ENCODE results near the gene PDE11A. TPM values are rescaled to one million over a fixed set of nuclear protein-coding genes. Genes with fewer than 3 reads are reported as not detected.

Gene PDE11A
- total RNA-seq, 1 experiment from 2014 or later, result not detected

DNA sequence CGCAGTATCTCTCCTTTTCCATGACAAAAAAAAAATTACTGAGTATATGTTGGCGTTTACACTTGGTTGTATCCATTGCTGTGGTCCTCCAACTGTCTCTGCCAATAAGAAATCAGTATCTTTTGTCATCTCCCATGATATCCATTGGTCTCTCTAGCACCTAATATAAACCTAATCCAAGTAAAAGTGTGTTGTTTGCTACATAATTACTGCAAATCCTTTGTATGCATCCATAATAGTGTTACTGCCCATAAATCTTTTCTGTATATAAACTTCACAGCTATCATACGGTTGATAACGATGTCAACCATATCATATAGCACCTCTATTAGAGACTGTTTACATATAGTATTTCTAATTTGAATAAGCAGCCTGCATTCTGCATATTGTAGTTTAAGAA, 453.1 kb downstream of the PDE11A start:
- no peaks in the 10 kb centered on the region for H3K27me3 Mint-ChIP-seq (ENCODE audit: insufficient read depth, unreplicated experiment)
- H3K36me3 Mint-ChIP-seq (ENCODE audit: insufficient read depth, unreplicated experiment), result no peaks in the 10 kb centered on the region
- no TSS peak for BruUV-seq (replicated peaks)
- ChIA-PET POLR2A (no interaction called here), CTCF (no interaction called here)
- peaks cover 6% of the 10 kb centered on the region for H3K4me1 Mint-ChIP-seq (ENCODE audit: insufficient read depth, unreplicated experiment)
- peak overlapping the region; percentile 100 for H3K27ac Mint-ChIP-seq (ENCODE audit: low read depth, unreplicated experiment)
- intact Hi-C loops (cut with micrococcal nuclease), result loop anchor here (5.0 kb wide), 1 partner anchor 73 kb away; no protein-coding TSS in a partner anchor
- peak overlapping the region; percentile 91 for H3K4me3 Mint-ChIP-seq (ENCODE audit: unreplicated experiment)
- TF ChIP-seq, protein P1, sequence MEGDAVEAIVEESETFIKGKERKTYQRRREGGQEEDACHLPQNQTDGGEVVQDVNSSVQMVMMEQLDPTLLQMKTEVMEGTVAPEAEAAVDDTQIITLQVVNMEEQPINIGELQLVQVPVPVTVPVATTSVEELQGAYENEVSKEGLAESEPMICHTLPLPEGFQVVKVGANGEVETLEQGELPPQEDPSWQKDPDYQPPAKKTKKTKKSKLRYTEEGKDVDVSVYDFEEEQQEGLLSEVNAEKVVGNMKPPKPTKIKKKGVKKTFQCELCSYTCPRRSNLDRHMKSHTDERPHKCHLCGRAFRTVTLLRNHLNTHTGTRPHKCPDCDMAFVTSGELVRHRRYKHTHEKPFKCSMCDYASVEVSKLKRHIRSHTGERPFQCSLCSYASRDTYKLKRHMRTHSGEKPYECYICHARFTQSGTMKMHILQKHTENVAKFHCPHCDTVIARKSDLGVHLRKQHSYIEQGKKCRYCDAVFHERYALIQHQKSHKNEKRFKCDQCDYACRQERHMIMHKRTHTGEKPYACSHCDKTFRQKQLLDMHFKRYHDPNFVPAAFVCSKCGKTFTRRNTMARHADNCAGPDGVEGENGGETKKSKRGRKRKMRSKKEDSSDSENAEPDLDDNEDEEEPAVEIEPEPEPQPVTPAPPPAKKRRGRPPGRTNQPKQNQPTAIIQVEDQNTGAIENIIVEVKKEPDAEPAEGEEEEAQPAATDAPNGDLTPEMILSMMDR (IDR thresholded peaks at IDR 0.05; ENCODE audit: unreplicated experiment), result no peak
- no peak for DNase-seq (ENCODE audit: unreplicated experiment)
- H3K9me3 Mint-ChIP-seq (ENCODE audit: unreplicated experiment), result no peaks in the 10 kb centered on the region

DNA sequence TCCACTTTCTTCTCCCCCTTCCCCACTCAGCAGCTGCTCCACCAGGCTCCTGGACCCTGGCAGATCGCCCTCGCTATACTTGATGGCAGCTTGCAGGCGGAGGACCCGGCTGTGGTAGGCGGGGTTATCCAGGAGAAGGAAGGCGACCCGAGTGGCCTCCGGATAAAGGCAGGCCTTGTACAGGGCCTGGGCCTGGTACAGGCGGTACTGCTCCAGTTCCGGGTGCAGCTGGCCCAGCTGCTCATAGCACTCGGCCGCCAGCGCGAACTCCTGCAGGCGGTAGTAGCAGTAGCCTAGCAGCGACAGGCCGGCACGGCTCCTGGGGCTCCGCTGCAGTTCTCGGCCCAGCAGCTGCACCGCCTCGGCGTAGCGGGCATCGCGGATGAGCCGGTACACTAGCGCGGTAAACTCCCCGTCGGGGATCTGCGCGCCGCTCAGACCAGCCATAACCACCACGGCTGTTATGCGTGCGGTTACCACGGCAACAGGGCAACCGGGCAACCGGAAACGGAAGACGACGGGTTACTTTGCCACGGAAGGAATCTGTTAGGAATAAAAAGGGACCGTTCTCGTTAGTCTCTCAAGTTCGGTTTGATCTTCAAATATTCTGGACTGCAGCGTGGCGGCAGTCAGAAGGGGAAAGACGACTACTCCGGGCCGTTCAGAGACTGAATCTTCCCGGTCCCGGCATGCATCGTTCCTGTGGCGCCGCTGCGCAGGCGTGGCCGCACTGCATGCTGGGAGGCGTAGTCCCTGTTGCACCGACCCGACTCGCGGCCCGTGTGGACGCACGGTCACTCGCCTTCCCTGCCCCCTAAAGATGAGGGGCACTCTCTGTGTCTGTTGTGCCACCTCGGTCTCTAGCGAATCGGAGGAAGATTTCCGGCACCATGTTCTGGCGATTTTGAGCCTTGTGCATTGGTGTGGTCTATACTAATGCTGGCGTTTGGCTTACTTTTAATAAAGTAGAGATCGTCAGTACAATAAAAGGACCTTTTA, 454.0 kb downstream of the PDE11A start:
- peak; percentile 85 for DNase-seq (ENCODE audit: unreplicated experiment)
- TF ChIP-seq, protein P1 (IDR thresholded peaks at IDR 0.05; ENCODE audit: unreplicated experiment), result no peak
- H3K36me3 Mint-ChIP-seq (ENCODE audit: insufficient read depth, unreplicated experiment), result no peaks in the 10 kb centered on the region
- H3K27ac Mint-ChIP-seq (ENCODE audit: low read depth, unreplicated experiment), result peak overlapping the region; percentile 100
- peak overlapping the region; percentile 91 for H3K4me3 Mint-ChIP-seq (ENCODE audit: unreplicated experiment)
- CTCF ChIA-PET, result interaction anchor here (1.3 to 2.0 kb wide), 2 partner anchors 9 to 107 kb away, joined by 3 to 4 read pairs; no protein-coding TSS in a partner anchor
- TSS peak; percentile 63 for BruUV-seq (replicated peaks)
- intact Hi-C loops (cut with micrococcal nuclease), result loop anchor here (5.0 kb wide), 1 partner anchor 74 kb away; no protein-coding TSS in a partner anchor
- H3K4me1 Mint-ChIP-seq (ENCODE audit: insufficient read depth, unreplicated experiment), result peaks cover 6% of the 10 kb centered on the region
- H3K9me3 Mint-ChIP-seq (ENCODE audit: unreplicated experiment), result no peaks in the 10 kb centered on the region
- no peaks in the 10 kb centered on the region for H3K27me3 Mint-ChIP-seq (ENCODE audit: insufficient read depth, unreplicated experiment)
- POLR2A ChIA-PET, result interaction anchor here (0.7 kb wide), 2 partner anchors 199 to 660 kb away, joined by 3 to 4 read pairs; no protein-coding TSS in a partner anchor

- peak overlapping the region; percentile 100 for H3K27ac Mint-ChIP-seq (ENCODE audit: low read depth, unreplicated experiment)
- TF ChIP-seq, protein P1 (IDR thresholded peaks at IDR 0.05; ENCODE audit: unreplicated experiment), result no peak
- peak overlapping the region; percentile 91 for H3K4me3 Mint-ChIP-seq (ENCODE audit: unreplicated experiment)
- H3K36me3 Mint-ChIP-seq (ENCODE audit: insufficient read depth, unreplicated experiment), result no peaks in the 10 kb centered on the region
- DNase-seq (ENCODE audit: unreplicated experiment), result no peak
- peaks cover 6% of the 10 kb centered on the region for H3K4me1 Mint-ChIP-seq (ENCODE audit: insufficient read depth, unreplicated experiment)
- CTCF ChIA-PET, result interaction anchor here (1.3 to 2.0 kb wide), 2 partner anchors 9 to 107 kb away, joined by 3 to 4 read pairs; no protein-coding TSS in a partner anchor
- intact Hi-C loops (cut with micrococcal nuclease), result loop anchor here (5.0 kb wide), 1 partner anchor 74 kb away; no protein-coding TSS in a partner anchor
- no peaks in the 10 kb centered on the region for H3K27me3 Mint-ChIP-seq (ENCODE audit: insufficient read depth, unreplicated experiment)
- no peaks in the 10 kb centered on the region for H3K9me3 Mint-ChIP-seq (ENCODE audit: unreplicated experiment)
- no TSS peak for BruUV-seq (replicated peaks)
- POLR2A ChIA-PET, result interaction anchor here (0.7 kb wide), 2 partner anchors 200 to 661 kb away, joined by 3 to 4 read pairs; no protein-coding TSS in a partner anchor
Observed at GRCh38 chr2:177617849-177618248, 454.7 kb downstream of the PDE11A start.

DNA sequence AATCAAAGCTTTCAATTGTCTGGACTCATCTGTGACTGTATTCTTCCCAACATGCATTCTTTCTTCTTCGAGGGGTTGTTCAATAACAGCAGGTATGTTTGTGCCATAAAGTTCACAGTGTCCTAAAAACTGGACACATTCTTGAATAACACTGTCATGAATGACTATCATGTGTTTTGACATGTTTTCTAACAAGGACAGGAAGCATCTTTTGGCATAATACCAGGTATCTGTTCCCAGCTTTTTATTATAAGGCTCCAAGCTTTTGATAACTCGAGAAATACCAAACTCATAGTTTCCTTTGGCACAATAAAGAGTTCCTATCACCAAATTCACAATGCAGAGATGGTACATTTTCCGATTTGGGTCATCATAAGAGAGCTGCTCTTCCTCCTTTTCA, 455.8 kb downstream of the PDE11A start:
- Mint-ChIP-seq H3K9me3 (ENCODE audit: unreplicated experiment) (no peaks in the 10 kb centered on the region), H3K4me3 (ENCODE audit: unreplicated experiment) (no peak overlapping the region), H3K27ac (ENCODE audit: low read depth, unreplicated experiment) (no peak overlapping the region), H3K36me3 (ENCODE audit: insufficient read depth, unreplicated experiment) (no peaks in the 10 kb centered on the region), H3K4me1 (ENCODE audit: insufficient read depth, unreplicated experiment) (peaks cover 6% of the 10 kb centered on the region), H3K27me3 (ENCODE audit: insufficient read depth, unreplicated experiment) (no peaks in the 10 kb centered on the region)
- no peak for DNase-seq (ENCODE audit: unreplicated experiment)
- ChIA-PET POLR2A (no interaction called here), CTCF (interaction anchor here (0.5 to 2.0 kb wide), 2 partner anchors 108 to 134 kb away, joined by 3 to 4 read pairs; no protein-coding TSS in a partner anchor)
- no TSS peak for BruUV-seq (replicated peaks)
- TF ChIP-seq, protein P1 (IDR thresholded peaks at IDR 0.05; ENCODE audit: unreplicated experiment), result no peak
- intact Hi-C loops (cut with micrococcal nuclease), result loop anchor here (5.0 kb wide), 1 partner anchor 76 kb away; no protein-coding TSS in a partner anchor

All from MCF 10A (cell line).